BE2C (cell line): Measurements from ENCODE around the gene METAP1. TPM values are rescaled to one million over a fixed set of nuclear protein-coding genes. Genes with fewer than 3 reads are reported as not detected.

ENCODE experiments used
- DNase-seq: peaks from one replicate; pipeline ENCODE4 v3.0.0-alpha.2; 2020
- H3K27me3 ChIP-seq: fragments of 250-450 bp; sonication (Bioruptor Pico); 2 replicates; pipeline ENCODE4 v1.5.1; 2020; ENCODE audit warnings: mild to moderate bottlenecking
- H3K36me3 ChIP-seq: fragments of 250-450 bp; sonication (Bioruptor Pico); 2 replicates; pipeline ENCODE4 v1.5.1; 2020; ENCODE audit warnings: mild to moderate bottlenecking
- H3K4me1 ChIP-seq: fragments of 250-450 bp; sonication (Bioruptor Pico); 2 replicates; pipeline ENCODE4 v1.5.1; 2020
- H3K4me3 ChIP-seq: 2 replicates; pipeline ENCODE4 v1.5.1; 2011; ENCODE audit warnings: low read depth, low read length
- H3K9me3 ChIP-seq: fragments of 250-450 bp; sonication (Bioruptor Pico); 2 replicates; pipeline ENCODE4 v1.5.1; 2020
- CTCF ChIP-seq: IDR thresholded peaks from 2 replicates; pipeline ENCODE4 v1.5.1; 2012; ENCODE audit warnings: mild to moderate bottlenecking, low read depth, low read length
- polyA plus RNA-seq: library from polyadenylated mRNA; unstranded; fragments of >200 nt; gene quantifications from one replicate; pipeline ENCODE4 v1.2.1, GENCODE V29; 2012; ENCODE audit warnings: low read depth, missing spikeins; ENCODE audit not compliant: insufficient read length, insufficient read depth

METAP1 gene
- polyA plus RNA-seq = 37.2 TPM

GRCh38 chr4:98995183-98996055 lies at the start of gene METAP1:
TSS of gene METAP1 (plus strand) at chr4:98995721. CDS start at chr4:98995754, 33 bp downstream.
- peak; percentile 95 for DNase-seq
- H3K4me1 ChIP-seq = no peaks in the 10 kb centered on the region; the same call in 1 of the 2 replicates
- H3K36me3 ChIP-seq = no peaks in the 10 kb centered on the region
- no peaks in the 10 kb centered on the region for H3K27me3 ChIP-seq
- H3K9me3 ChIP-seq = no peaks in the 10 kb centered on the region
- H3K4me3 ChIP-seq = peak within 1 kb of the TSS; percentile 65
- TF ChIP-seq CTCF = peak; percentile 69

GRCh38 chr4:98946359-98946758 lies 49.2 kb upstream of the METAP1 start:
- no peaks in the 10 kb centered on the region for H3K36me3 ChIP-seq
- H3K9me3 ChIP-seq = no peaks in the 10 kb centered on the region
- no peak overlapping the region for H3K4me3 ChIP-seq
- no peak for DNase-seq
- TF ChIP-seq CTCF = no peak
- no peaks in the 10 kb centered on the region for H3K27me3 ChIP-seq
- H3K4me1 ChIP-seq = no peaks in the 10 kb centered on the region

GRCh38 chr4:98950925-98951324 lies 44.6 kb upstream of the METAP1 start:
- no peaks in the 10 kb centered on the region for H3K27me3 ChIP-seq
- no peaks in the 10 kb centered on the region for H3K9me3 ChIP-seq
- TF ChIP-seq CTCF = no peak
- no peaks in the 10 kb centered on the region for H3K36me3 ChIP-seq
- no peak for DNase-seq
- no peaks in the 10 kb centered on the region for H3K4me1 ChIP-seq
- H3K4me3 ChIP-seq = no peak overlapping the region

- DNase-seq = no peak
- H3K4me3 ChIP-seq = no peak overlapping the region
- no peak for TF ChIP-seq CTCF
- no peaks in the 10 kb centered on the region for H3K4me1 ChIP-seq
- no peaks in the 10 kb centered on the region for H3K36me3 ChIP-seq
- no peaks in the 10 kb centered on the region for H3K27me3 ChIP-seq
- no peaks in the 10 kb centered on the region for H3K9me3 ChIP-seq
Measured at GRCh38 chr4:98951710-98952109, 43.8 kb upstream of the METAP1 start.

GRCh38 chr4:98955229-98955628 lies 40.3 kb upstream of the METAP1 start:
- Histone ChIP-seq H3K36me3 (no peaks in the 10 kb centered on the region), H3K4me1 (no peaks in the 10 kb centered on the region), H3K9me3 (no peaks in the 10 kb centered on the region), H3K27me3 (no peaks in the 10 kb centered on the region), H3K4me3 (no peak overlapping the region)
- no peak for TF ChIP-seq CTCF
- no peak for DNase-seq

- Histone ChIP-seq H3K9me3 (no peaks in the 10 kb centered on the region), H3K4me3 (no peak overlapping the region), H3K27me3 (no peaks in the 10 kb centered on the region), H3K36me3 (no peaks in the 10 kb centered on the region), H3K4me1 (no peaks in the 10 kb centered on the region)
- no peak for DNase-seq
- no peak for TF ChIP-seq CTCF
Measured at GRCh38 chr4:98958065-98958464, 37.5 kb upstream of the METAP1 start.
